Measurements from ENCODE around the gene SPRR1A.

The SPRR1A gene

GRCh38 chr1:153030895-153031294 lies 47.0 kb downstream of the SPRR1A start, which contains the start of gene SPRR1B:
Gene SPRR1B, plus strand, starts transcription at chr1:153031203. Its CDS starts 1,143 bp downstream, at chr1:153032346.
- no peak for TF ChIP-seq POLR2AphosphoS5 (IDR thresholded peaks at IDR 0.05; ENCODE audit: low read depth, low read length)
- TF ChIP-seq REST (IDR thresholded peaks at IDR 0.05; ENCODE audit: insufficient read depth in 1 of 2, low read depth in 2 of 2, low read length in 2 of 2): no peak
- TF ChIP-seq FOXP2 (optimal IDR thresholded peaks at IDR 0.05; ENCODE audit: borderline replicate concordance, extremely low read depth, extremely low read length, insufficient read depth): no peak
- no peak for TF ChIP-seq TAF1 (IDR thresholded peaks at IDR 0.05; ENCODE audit: borderline replicate concordance, insufficient read depth, low read length)
- no peak for TF ChIP-seq SIN3A (IDR thresholded peaks at IDR 0.05; ENCODE audit: borderline replicate concordance, insufficient read depth, low read length)

GRCh38 chr1:153032073-153032472 lies 48.2 kb downstream of the SPRR1A start:
- no peak for TF ChIP-seq TAF1 (IDR thresholded peaks at IDR 0.05; ENCODE audit: borderline replicate concordance, insufficient read depth, low read length)
- TF ChIP-seq REST (IDR thresholded peaks at IDR 0.05; ENCODE audit: insufficient read depth in 1 of 2, low read depth in 2 of 2, low read length in 2 of 2): no peak
- no peak for TF ChIP-seq SIN3A (IDR thresholded peaks at IDR 0.05; ENCODE audit: borderline replicate concordance, insufficient read depth, low read length)
- TF ChIP-seq POLR2AphosphoS5 (IDR thresholded peaks at IDR 0.05; ENCODE audit: low read depth, low read length): no peak
- TF ChIP-seq FOXP2 (optimal IDR thresholded peaks at IDR 0.05; ENCODE audit: borderline replicate concordance, extremely low read depth, extremely low read length, insufficient read depth): no peak

GRCh38 chr1:153032677-153033308 lies 48.9 kb downstream of the SPRR1A start:
- TF ChIP-seq POLR2AphosphoS5 (IDR thresholded peaks at IDR 0.05; ENCODE audit: low read depth, low read length): no peak
- TF ChIP-seq REST (IDR thresholded peaks at IDR 0.05; ENCODE audit: insufficient read depth in 1 of 2, low read depth in 2 of 2, low read length in 2 of 2): no peak
- TF ChIP-seq SIN3A (IDR thresholded peaks at IDR 0.05; ENCODE audit: borderline replicate concordance, insufficient read depth, low read length): no peak
- TF ChIP-seq TAF1 (IDR thresholded peaks at IDR 0.05; ENCODE audit: borderline replicate concordance, insufficient read depth, low read length): no peak
- TF ChIP-seq FOXP2 (optimal IDR thresholded peaks at IDR 0.05; ENCODE audit: borderline replicate concordance, extremely low read depth, extremely low read length, insufficient read depth): no peak

GRCh38 chr1:153035211-153035610 lies 51.3 kb downstream of the SPRR1A start:
- no peak for TF ChIP-seq REST (IDR thresholded peaks at IDR 0.05; ENCODE audit: insufficient read depth in 1 of 2, low read depth in 2 of 2, low read length in 2 of 2)
- no peak for TF ChIP-seq TAF1 (IDR thresholded peaks at IDR 0.05; ENCODE audit: borderline replicate concordance, insufficient read depth, low read length)
- no peak for TF ChIP-seq POLR2AphosphoS5 (IDR thresholded peaks at IDR 0.05; ENCODE audit: low read depth, low read length)
- TF ChIP-seq FOXP2 (optimal IDR thresholded peaks at IDR 0.05; ENCODE audit: borderline replicate concordance, extremely low read depth, extremely low read length, insufficient read depth): no peak
- TF ChIP-seq SIN3A (IDR thresholded peaks at IDR 0.05; ENCODE audit: borderline replicate concordance, insufficient read depth, low read length): no peak

All from PFSK-1 (cell line).